K562 (cell line): ENCODE results near the gene SPATA2. TPM values are rescaled to one million over a fixed set of nuclear protein-coding genes. Genes with fewer than 3 reads are reported as not detected.

Experiments
- CREB3L1 ChIP-seq: fragments of 450-650 bp; IDR thresholded peaks from 2 replicates; pipeline ENCODE4 v1.6.1; 2014; ENCODE audit warnings: low read depth, mild to moderate bottlenecking, moderate library complexity, borderline replicate concordance
- DACH1 ChIP-seq: fragments of 450-650 bp; IDR thresholded peaks from 2 replicates; pipeline ENCODE4 v1.6.1; 2018; ENCODE audit not compliant: partially characterized antibody
- DIDO1 ChIP-seq: fragments of 450-650 bp; IDR thresholded peaks from 2 replicates; pipeline ENCODE4 v1.6.1; 2016; ENCODE audit warnings: low read depth, missing biosample characterization, missing genetic modification characterization
- ETV5 ChIP-seq: sonication (generic); formaldehyde crosslinking; IDR thresholded peaks from 2 replicates; pipeline ENCODE4 v1.4.0; 2020; ENCODE audit warnings: low read depth, mild to moderate bottlenecking, missing genetic modification reagents
- FOXA1 ChIP-seq: fragments of 450-650 bp; IDR thresholded peaks from 2 replicates; pipeline ENCODE4 v1.6.1; 2016; ENCODE audit warnings: mild to moderate bottlenecking, borderline replicate concordance
- MAFG ChIP-seq: fragments of 450-650 bp; conservative IDR thresholded peaks from 2 replicates; pipeline ENCODE4 v1.6.1; 2016; ENCODE audit warnings: missing genetic modification characterization, missing compliant biosample characterization
- MAZ ChIP-seq, 2 experiments: fragments of 450-650 bp in 1 of 2; sonication (generic) in 1 of 2; formaldehyde crosslinking; IDR thresholded peaks in 1 of 2; conservative IDR thresholded peaks in 1 of 2; 2 replicates each; pipeline versions ENCODE4 v1.4.0 to v1.5.0; 2020; ENCODE audit warnings: mild to moderate bottlenecking in 1 of 2, missing genetic modification reagents in 1 of 2
- MEF2A ChIP-seq: IDR thresholded peaks from 2 replicates; pipeline ENCODE4 v1.6.1; 2011; ENCODE audit warnings: low read depth, mild to moderate bottlenecking, low read length, moderate library complexity; ENCODE audit not compliant: control insufficient read depth
- MIER1 ChIP-seq: fragments of 450-650 bp; IDR thresholded peaks from 2 replicates; pipeline ENCODE4 v1.6.1; 2016; ENCODE audit warnings: antibody characterized with exemption, mild to moderate bottlenecking, low read depth
- NR2C1 ChIP-seq, 2 experiments: fragments of 450-650 bp; IDR thresholded peaks; 2 replicates each; pipeline ENCODE4 v1.6.1; 2017; ENCODE audit warnings: mild to moderate bottlenecking in 2 of 2, antibody characterized with exemption in 1 of 2, inconsistent platforms in 1 of 2, missing compliant biosample characterization in 1 of 2, missing genetic modification characterization in 1 of 2
- RBBP5 ChIP-seq: fragments of 200-600 bp; sonication (generic); IDR thresholded peaks from 2 replicates; pipeline ENCODE4 v1.6.1; 2012; ENCODE audit warnings: borderline replicate concordance, mild to moderate bottlenecking, low read length, control low read depth, inconsistent platforms; ENCODE audit not compliant: insufficient read depth, poor library complexity, severe bottlenecking
- SAFB ChIP-seq: fragments of 200-400 bp; formaldehyde crosslinking; IDR thresholded peaks from 2 replicates; pipeline ENCODE4 v1.6.1; 2017; ENCODE audit warnings: low read depth, low read length, borderline replicate concordance
- SREBF2 ChIP-seq: sonication (generic); formaldehyde crosslinking; IDR thresholded peaks from 2 replicates; pipeline ENCODE4 v1.4.0; 2020; ENCODE audit warnings: mild to moderate bottlenecking, missing genetic modification reagents
- SUPT5H ChIP-seq: fragments of 450-650 bp; IDR thresholded peaks from 2 replicates; pipeline ENCODE4 v1.6.1; 2016
- USF1 ChIP-seq: sonication (generic); formaldehyde crosslinking; IDR thresholded peaks from 2 replicates; pipeline ENCODE4 v1.9.0; 2022; ENCODE audit warnings: mild to moderate bottlenecking, missing genetic modification reagents
- ZEB2 ChIP-seq: fragments of 450-650 bp; IDR thresholded peaks from 2 replicates; pipeline ENCODE4 v1.6.1; 2016
- ZNF263 ChIP-seq: sonication (generic); formaldehyde crosslinking; IDR thresholded peaks from 2 replicates; pipeline ENCODE4 v1.8.0; 2022; ENCODE audit warnings: mild to moderate bottlenecking, missing genetic modification reagents, borderline replicate concordance
- ZNF75A ChIP-seq: fragments of 450-650 bp; formaldehyde crosslinking; IDR thresholded peaks from 2 replicates; pipeline ENCODE4 v1.4.0; 2020; ENCODE audit warnings: mild to moderate bottlenecking
- polyA plus RNA-seq, 8 experiments: library from polyadenylated mRNA; depleted of rRNA in 4 of 8; stranded (reverse) in 5 of 8; unstranded in 3 of 8; fragments of >200 nt; fragmentation: Nextera tagmentation in 2 of 8; fragmentation: Illumina TruSeq in 1 of 8; extraction: Ambion mirVana in 2 of 8; extraction: Trizol in 1 of 8; gene quantifications; 2 replicates each; pipeline versions ENCODE4 v1.2.1 to v1.2.3, GENCODE V29; 2011 to 2014; ENCODE audit warnings: inconsistent platforms in 1 of 8, missing spikeins in 1 of 8
- total RNA-seq, 7 experiments: library from RNA; depleted of rRNA in 6 of 7; stranded (reverse); fragments of >200 nt in 6 of 7; fragmentation: Illumina TruSeq in 2 of 7; extraction: Trizol in 2 of 7; gene quantifications; 2 replicates each; pipeline versions ENCODE4 v1.2.1 to v1.2.3, GENCODE V29; 2011 to 2021; ENCODE audit warnings: low replicate concordance in 1 of 7

SPATA2 gene
- total and polyA plus RNA-seq, 9 of the 15 experiments (the other 6 are each of a cell fraction or from before 2014, with no cell fraction given), result 0.46 to 8.2 (median 2.7) TPM

- peak; percentile 66; the same call in 1 of the 2 replicates for TF ChIP-seq CREB3L1
- TF ChIP-seq MAFG (tag), result peak; percentile 59
- 0 out of 2 replicates have a peak, but pooled peaks have one; percentile 46 for TF ChIP-seq SAFB
- TF ChIP-seq FOXA1, result no peak
- TF ChIP-seq ZEB2, result no peak
- TF ChIP-seq USF1 (CRISPR knock-in tag), result peak; percentile 27; the same call in 1 of the 2 replicates
- TF ChIP-seq SUPT5H, result peak; percentile 73
- TF ChIP-seq ETV5 (CRISPR knock-in tag), result peak; percentile 93
- peak; percentile 50 for TF ChIP-seq ZNF263 (CRISPR knock-in tag)
- TF ChIP-seq MIER1, result 0 out of 2 replicates have a peak, but pooled peaks have one; percentile 35
- TF ChIP-seq RBBP5, result peak; percentile 96
- TF ChIP-seq SREBF2 (CRISPR knock-in tag), result no peak
- TF ChIP-seq DIDO1, result peak; percentile 97
- TF ChIP-seq DACH1, result peak; percentile 34
- peak; percentile 100 for TF ChIP-seq NR2C1 (IDR thresholded peaks at IDR 0.05)
- TF ChIP-seq NR2C1 (tag; IDR thresholded peaks at IDR 0.05), result peak; percentile 100
- TF ChIP-seq MEF2A, result peak; percentile 66; the same call in 1 of the 2 replicates
- TF ChIP-seq MAZ (CRISPR knock-in tag; conservative IDR thresholded peaks at IDR 0.05 in 1 of 2, IDR thresholded peaks at IDR 0.05 in 1 of 2), result peak; percentile 74 to 78; a peak in 3 of 4 replicates
- peak; percentile 25; the same call in 1 of the 2 replicates for TF ChIP-seq ZNF75A (CRISPR knock-in tag)
Measured at GRCh38 chr20:49915380-49916145, at the start of gene SPATA2 (continued).
